ENCODE results near the gene RAB27B.
"Not testable (repeated sequence)": the region's sequence is repeated elsewhere in the genome, so short reads cannot be mapped to it uniquely, and the experiment has no call there.

The RAB27B gene

GRCh38 chr18:54828281-54828881 is at the start of gene RAB27B:
Gene RAB27B (plus strand): TSS chr18:54828477. CDS start chr18:54877586, 49,109 bp downstream.
- DNase-seq = peak; percentile 4 to 71

GRCh38 chr18:54780285-54780861 is 47.9 kb upstream of the RAB27B start:
- DNase-seq = no peak

- DNase-seq = no peak
These were observed 47.3 kb upstream of the RAB27B start for GRCh38 chr18:54780970-54781369.

GRCh38 chr18:54783139-54783538 is 45.1 kb upstream of the RAB27B start:
- no peak for DNase-seq

- no peak for DNase-seq
These were observed 42.1 kb upstream of the RAB27B start for GRCh38 chr18:54786206-54786605.

- peak in 1 of 2 donors; percentile 32 for DNase-seq
These were observed 41.2 kb upstream of the RAB27B start for GRCh38 chr18:54787121-54787520.

GRCh38 chr18:54787616-54788015 is 40.7 kb upstream of the RAB27B start:
- no peak for DNase-seq

GRCh38 chr18:54790109-54790508 is 38.2 kb upstream of the RAB27B start:
- no peak for DNase-seq

- no peak for DNase-seq
These were observed 36.6 kb upstream of the RAB27B start for GRCh38 chr18:54791657-54792056.

- DNase-seq = no peak
These were observed 36.2 kb upstream of the RAB27B start for GRCh38 chr18:54792079-54792478.

GRCh38 chr18:54794823-54795222 is 33.5 kb upstream of the RAB27B start:
- DNase-seq = no peak

- DNase-seq = no peak
These were observed 30.1 kb upstream of the RAB27B start for GRCh38 chr18:54798186-54798585.

GRCh38 chr18:54801374-54801773 is 26.9 kb upstream of the RAB27B start:
- DNase-seq = no peak

- no peak for DNase-seq
These were observed 26.1 kb upstream of the RAB27B start for GRCh38 chr18:54802178-54802577.

GRCh38 chr18:54802686-54803395 is 25.4 kb upstream of the RAB27B start:
- no peak for DNase-seq

- peak in 1 of 2 donors; percentile 94 for DNase-seq
These were observed 22.5 kb upstream of the RAB27B start for GRCh38 chr18:54805571-54806334.

GRCh38 chr18:54806526-54806925 is 21.8 kb upstream of the RAB27B start:
- peak in 1 of 2 donors; percentile 35 for DNase-seq

GRCh38 chr18:54807303-54807702 is 21.0 kb upstream of the RAB27B start:
- no peak for DNase-seq

- DNase-seq = not testable (repeated sequence)
These were observed 17.6 kb upstream of the RAB27B start for GRCh38 chr18:54810662-54811061.

- peak in 1 of 2 donors; percentile 42 for DNase-seq
These were observed 15.4 kb upstream of the RAB27B start for GRCh38 chr18:54812885-54813284.

- DNase-seq = no peak
These were observed 15.0 kb upstream of the RAB27B start for GRCh38 chr18:54813305-54813704.

GRCh38 chr18:54813977-54814565 is 14.2 kb upstream of the RAB27B start:
- no peak for DNase-seq

GRCh38 chr18:54815086-54815485 is 13.2 kb upstream of the RAB27B start:
- DNase-seq = no peak
